IPS-18c (cell line): ENCODE results near the gene NRDC.

Experiments
- H3K4me3 ChIP-seq: 2 replicates; pipeline ENCODE4 v1.7.0; 2013; ENCODE audit warnings: low read depth, mild to moderate bottlenecking, low read length, moderate library complexity; ENCODE audit not compliant: insufficient read depth
- H3K9me3 ChIP-seq: one replicate; pipeline ENCODE4 v1.6.1; 2013; ENCODE audit warnings: mild to moderate bottlenecking, low read length, moderate library complexity; ENCODE audit not compliant: control insufficient read depth, insufficient read depth

The NRDC gene

GRCh38 chr1:51799372-51799771 lies 79.2 kb downstream of the NRDC start:
- no peaks in the 10 kb centered on the region for H3K9me3 ChIP-seq
- H3K4me3 ChIP-seq: no peak overlapping the region

DNA sequence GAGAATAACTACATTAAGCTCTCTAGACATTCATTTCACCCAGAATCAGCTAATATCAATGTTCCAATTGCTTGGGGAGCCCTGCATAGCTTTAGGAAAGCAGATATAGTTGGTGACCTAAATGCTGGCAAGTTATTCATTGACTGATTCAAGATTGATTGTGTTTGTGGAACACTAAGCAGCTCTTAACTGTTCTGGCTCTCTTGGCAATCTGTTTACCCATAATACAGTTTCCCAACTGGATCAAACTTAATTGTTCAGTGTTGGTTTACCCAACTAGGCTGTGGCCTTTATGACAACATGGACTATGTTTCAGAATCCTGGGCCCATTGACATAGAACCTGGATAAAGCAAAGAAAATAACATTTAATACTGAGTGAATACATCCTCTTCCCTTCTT lies 83.7 kb downstream of the NRDC start:
- Histone ChIP-seq H3K4me3 (no peak overlapping the region), H3K9me3 (no peaks in the 10 kb centered on the region)

GRCh38 chr1:51794260-51794659 lies 84.3 kb downstream of the NRDC start:
- H3K9me3 ChIP-seq: no peaks in the 10 kb centered on the region
- no peak overlapping the region for H3K4me3 ChIP-seq

DNA sequence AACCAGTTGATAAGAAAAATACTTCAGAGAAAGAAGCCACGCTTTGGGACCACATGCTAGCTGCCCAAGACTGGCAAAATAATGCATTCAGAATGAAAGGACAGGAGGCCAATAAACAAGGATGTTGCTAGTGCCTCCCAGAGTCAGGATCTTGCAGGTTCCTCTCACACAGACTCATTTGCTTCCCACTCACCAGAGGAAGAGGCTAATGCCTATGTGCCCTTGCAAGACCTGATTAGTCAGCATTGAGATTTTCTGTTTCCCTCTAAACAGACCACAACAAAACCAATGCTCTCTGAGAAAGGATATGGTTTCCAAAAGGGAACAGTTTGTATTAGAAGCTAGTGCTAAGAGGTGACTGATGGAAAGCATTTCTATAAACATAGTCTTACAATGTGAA lies 85.7 kb downstream of the NRDC start:
- Histone ChIP-seq H3K4me3 (no peak overlapping the region), H3K9me3 (no peaks in the 10 kb centered on the region)

- H3K9me3 ChIP-seq: no peaks in the 10 kb centered on the region
- no peak overlapping the region for H3K4me3 ChIP-seq
Observed at GRCh38 chr1:51791888-51792287, 86.6 kb downstream of the NRDC start.

DNA sequence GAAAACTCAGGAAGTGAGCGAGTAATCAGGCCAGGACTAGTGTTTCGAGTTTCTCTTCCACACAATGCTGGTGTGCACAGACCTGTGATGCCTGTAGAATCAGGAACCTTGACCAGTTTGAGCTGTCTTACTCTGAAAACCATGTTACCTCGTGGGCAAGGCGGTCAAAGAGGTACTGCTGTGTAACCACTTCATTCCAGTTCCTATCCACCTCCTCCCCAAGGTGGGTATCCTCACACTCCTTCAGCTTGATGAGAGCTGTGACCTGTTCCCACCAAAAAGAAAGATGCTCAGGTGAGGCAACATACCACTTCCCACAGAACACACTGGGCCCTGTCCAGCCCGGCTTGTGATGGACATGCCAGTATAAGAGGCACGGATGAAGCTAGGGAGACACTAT lies 88.1 kb downstream of the NRDC start:
- no peaks in the 10 kb centered on the region for H3K9me3 ChIP-seq

DNA sequence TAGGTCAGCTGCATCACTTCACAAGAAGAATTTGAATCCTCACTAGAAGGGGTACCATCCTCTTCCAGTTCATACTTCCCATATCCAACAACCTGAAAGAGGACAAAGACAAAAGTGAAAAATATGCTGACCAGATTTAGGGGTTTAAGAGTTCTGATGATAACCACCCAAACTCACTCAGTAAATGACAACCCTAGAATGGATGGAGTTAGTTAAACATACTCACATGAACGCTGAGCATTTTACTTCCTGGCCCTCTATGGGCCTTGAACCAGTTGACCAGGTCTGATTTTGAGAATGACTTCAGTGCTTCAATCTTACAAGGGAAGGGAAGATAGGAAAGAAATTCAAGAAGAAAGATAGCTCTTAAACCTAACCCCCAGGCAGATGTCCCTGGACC lies 89.2 kb downstream of the NRDC start:
- no peaks in the 10 kb centered on the region for H3K9me3 ChIP-seq
- no peak overlapping the region for H3K4me3 ChIP-seq

More for the DNA sequence above, 88.1 kb downstream of the NRDC start:
- no peak overlapping the region for H3K4me3 ChIP-seq

GRCh38 chr1:51788938-51789337 lies 89.6 kb downstream of the NRDC start:
- Histone ChIP-seq H3K4me3 (no peak overlapping the region), H3K9me3 (no peaks in the 10 kb centered on the region)

GRCh38 chr1:51784997-51785421 lies 93.5 kb downstream of the NRDC start:
- no peaks in the 10 kb centered on the region for H3K9me3 ChIP-seq
- no peak overlapping the region for H3K4me3 ChIP-seq

- no peaks in the 10 kb centered on the region for H3K9me3 ChIP-seq
- no peak overlapping the region for H3K4me3 ChIP-seq
Observed at GRCh38 chr1:51780927-51781326, 97.6 kb downstream of the NRDC start.

DNA sequence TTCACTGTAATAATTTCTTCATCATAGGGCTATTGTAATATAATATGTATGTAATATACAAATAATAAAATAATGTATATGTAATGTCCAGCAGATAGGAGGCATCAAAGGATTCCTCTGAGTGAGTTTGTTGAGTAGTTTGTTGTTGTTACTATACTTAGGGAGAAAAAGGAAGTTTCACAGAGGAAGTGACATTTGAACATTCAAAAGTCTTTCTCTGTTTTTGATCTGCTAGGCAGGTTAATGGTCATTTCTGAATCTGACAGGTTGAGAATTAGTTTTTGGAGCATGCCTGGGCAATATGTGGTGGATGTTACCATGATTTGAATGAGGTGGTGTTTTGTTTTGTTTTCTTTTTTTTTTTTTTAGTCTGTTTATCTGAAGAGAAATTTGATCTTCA lies 102.1 kb downstream of the NRDC start:
- no peak overlapping the region for H3K4me3 ChIP-seq
- H3K9me3 ChIP-seq: no peaks in the 10 kb centered on the region

DNA sequence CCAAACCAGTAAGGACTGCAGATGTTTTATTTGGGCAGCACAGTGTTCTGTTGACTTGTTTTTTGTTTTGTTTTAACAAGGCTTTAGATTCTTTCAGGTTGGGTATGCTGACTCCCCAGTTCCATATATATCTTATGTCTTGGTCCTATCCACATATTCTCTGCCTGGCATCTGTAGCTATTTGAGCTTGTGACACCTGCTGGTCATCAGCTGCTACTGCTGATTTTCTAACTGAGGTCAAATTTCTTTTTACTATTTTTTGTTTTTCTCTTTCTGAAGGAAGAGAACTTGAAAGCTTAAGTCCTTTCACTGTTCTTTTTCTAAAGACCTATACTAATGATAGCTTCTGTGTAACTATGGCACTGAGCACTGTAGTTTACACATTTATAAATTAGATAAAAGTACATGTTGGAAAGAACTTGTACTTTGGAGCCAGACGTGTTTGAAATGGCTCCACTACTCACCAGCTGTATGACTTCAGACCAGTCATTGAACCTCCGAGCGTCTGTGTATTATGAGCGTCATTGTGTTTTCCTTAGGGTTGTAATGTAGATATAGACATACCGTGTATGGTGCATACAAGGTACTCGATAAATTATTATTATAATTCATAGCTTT lies 109.4 kb downstream of the NRDC start:
- H3K9me3 ChIP-seq: no peaks in the 10 kb centered on the region

GRCh38 chr1:51761351-51761750 lies 117.2 kb downstream of the NRDC start:
- H3K4me3 ChIP-seq: no peak overlapping the region

More for the DNA sequence above, 109.4 kb downstream of the NRDC start:
- no peak overlapping the region for H3K4me3 ChIP-seq

GRCh38 chr1:51760872-51761271 lies 117.7 kb downstream of the NRDC start:
- Histone ChIP-seq H3K4me3 (no peak overlapping the region), H3K9me3 (no peaks in the 10 kb centered on the region)

More at GRCh38 chr1:51761351-51761750, 117.2 kb downstream of the NRDC start:
- H3K9me3 ChIP-seq: no peaks in the 10 kb centered on the region

DNA sequence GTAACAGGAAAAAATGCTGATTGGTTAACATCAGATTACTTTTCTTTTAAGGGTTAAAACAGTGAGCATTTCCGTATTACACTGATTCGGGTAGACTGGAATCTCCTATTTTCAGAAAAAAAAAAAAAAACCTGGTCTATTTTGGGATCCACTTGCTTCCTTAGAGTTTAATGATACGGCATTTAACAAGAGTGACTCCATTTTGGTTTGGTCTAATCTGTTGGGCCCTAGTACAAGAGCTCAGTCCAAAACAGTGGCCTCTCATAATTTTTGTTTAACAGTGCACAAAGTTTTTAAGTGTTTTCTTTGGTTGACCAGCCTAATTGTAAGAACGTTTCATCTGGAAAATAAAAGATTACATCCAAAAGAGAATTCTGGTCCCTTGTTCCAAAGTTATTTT lies 120.2 kb downstream of the NRDC start:
- H3K9me3 ChIP-seq: no peaks in the 10 kb centered on the region
- no peak overlapping the region for H3K4me3 ChIP-seq

GRCh38 chr1:51756290-51756689 lies 122.2 kb downstream of the NRDC start:
- Histone ChIP-seq H3K9me3 (no peaks in the 10 kb centered on the region), H3K4me3 (no peak overlapping the region)

- Histone ChIP-seq H3K4me3 (no peak overlapping the region), H3K9me3 (no peaks in the 10 kb centered on the region)
Observed at GRCh38 chr1:51755437-51755836, 123.1 kb downstream of the NRDC start.

- no peaks in the 10 kb centered on the region for H3K9me3 ChIP-seq
Observed at GRCh38 chr1:51754666-51755065, 123.9 kb downstream of the NRDC start.

GRCh38 chr1:51753969-51754368 lies 124.6 kb downstream of the NRDC start:
- Histone ChIP-seq H3K4me3 (no peak overlapping the region), H3K9me3 (no peaks in the 10 kb centered on the region)

More at GRCh38 chr1:51754666-51755065, 123.9 kb downstream of the NRDC start:
- no peak overlapping the region for H3K4me3 ChIP-seq
